SK-N-SH treated with all-trans-retinoic acid at 6 μM for 48 hours (cell line): ENCODE measurements around the gene NUP42.

Experiments
- ATAC-seq: fragments of 200-7000 bp; cut with Tn5 transposase; 3 replicates; pipeline ENCODE4 v1.9.1; 2020; ENCODE audit warnings: mild to moderate bottlenecking, moderate library complexity
- ARNTL ChIP-seq: fragments of 450-650 bp; formaldehyde crosslinking; IDR thresholded peaks from 2 replicates; pipeline ENCODE4 v1.5.0; 2020; ENCODE audit warnings: low read depth, mild to moderate bottlenecking, moderate library complexity, borderline replicate concordance
- BACH2 ChIP-seq: fragments of 250-450 bp; sonication (Bioruptor Pico); IDR thresholded peaks from 2 replicates; pipeline ENCODE4 v1.9.0; 2021; ENCODE audit warnings: mild to moderate bottlenecking, borderline replicate concordance
- CREB5 ChIP-seq: fragments of 250-450 bp; sonication (Bioruptor Pico); IDR thresholded peaks from 2 replicates; pipeline ENCODE4 v1.5.1; 2020; ENCODE audit warnings: low read depth, mild to moderate bottlenecking, moderate library complexity
- CSDC2 ChIP-seq: fragments of 250-450 bp; sonication (Bioruptor Pico); IDR thresholded peaks from 2 replicates; pipeline ENCODE4 v1.5.0; 2020; ENCODE audit warnings: mild to moderate bottlenecking, moderate library complexity
- ESRRG ChIP-seq: fragments of 250-450 bp; sonication (Bioruptor Pico); IDR thresholded peaks from 2 replicates; pipeline ENCODE4 v1.6.1; 2021; ENCODE audit warnings: mild to moderate bottlenecking
- GLIS3 ChIP-seq: fragments of 250-450 bp; sonication (Bioruptor Pico); IDR thresholded peaks from 2 replicates; pipeline ENCODE4 v1.5.0; 2020; ENCODE audit warnings: mild to moderate bottlenecking, moderate library complexity
- ISL1 ChIP-seq: fragments of 250-450 bp; sonication (Bioruptor Pico); IDR thresholded peaks from 2 replicates; pipeline ENCODE4 v2.1.2; 2022; ENCODE audit warnings: mild to moderate bottlenecking, moderate library complexity
- OSR1 ChIP-seq: fragments of 250-450 bp; sonication (Bioruptor Pico); IDR thresholded peaks from 2 replicates; pipeline ENCODE4 v1.8.0; 2022; ENCODE audit warnings: moderate library complexity, mild to moderate bottlenecking, inconsistent platforms
- PATZ1 ChIP-seq: fragments of 250-450 bp; sonication (Bioruptor Pico); IDR thresholded peaks from 2 replicates; pipeline ENCODE4 v1.8.0; 2020; ENCODE audit warnings: mild to moderate bottlenecking, moderate library complexity, borderline replicate concordance
- POU6F1 ChIP-seq: fragments of 250-450 bp; sonication (Bioruptor Pico); IDR thresholded peaks from 2 replicates; pipeline ENCODE4 v1.8.0; 2021; ENCODE audit warnings: low read depth, mild to moderate bottlenecking, moderate library complexity, borderline replicate concordance
- PPARA ChIP-seq: fragments of 250-450 bp; sonication (Bioruptor Pico); IDR thresholded peaks from 2 replicates; pipeline ENCODE4 v1.5.0; 2020; ENCODE audit warnings: mild to moderate bottlenecking, borderline replicate concordance
- RARB ChIP-seq: fragments of 250-450 bp; sonication (Bioruptor Pico); IDR thresholded peaks from 2 replicates; pipeline ENCODE4 v1.8.0; 2021; ENCODE audit warnings: mild to moderate bottlenecking, moderate library complexity
- TCF4 ChIP-seq: fragments of 250-450 bp; sonication (Bioruptor Pico); IDR thresholded peaks from 2 replicates; pipeline ENCODE4 v1.8.0; 2021; ENCODE audit warnings: mild to moderate bottlenecking, moderate library complexity, borderline replicate concordance
- TOX ChIP-seq: fragments of 250-450 bp; sonication (Bioruptor Pico); IDR thresholded peaks from 2 replicates; pipeline ENCODE4 v1.8.0; 2021; ENCODE audit warnings: mild to moderate bottlenecking, moderate library complexity, borderline replicate concordance
- TSHZ2 ChIP-seq: fragments of 250-450 bp; sonication (Bioruptor Pico); IDR thresholded peaks from 2 replicates; pipeline ENCODE4 v1.5.0; 2020; ENCODE audit warnings: mild to moderate bottlenecking, moderate library complexity
- ZC3H10 ChIP-seq: fragments of 250-450 bp; sonication (Bioruptor Pico); IDR thresholded peaks from 2 replicates; pipeline ENCODE4 v1.5.1; 2021; ENCODE audit warnings: mild to moderate bottlenecking, moderate library complexity
- ZFP3 ChIP-seq: fragments of 250-450 bp; sonication (Bioruptor Pico); IDR thresholded peaks from 2 replicates; pipeline ENCODE4 v1.5.0; 2020; ENCODE audit warnings: mild to moderate bottlenecking, moderate library complexity
- ZFP30 ChIP-seq: fragments of 450-650 bp; formaldehyde crosslinking; IDR thresholded peaks from 2 replicates; pipeline ENCODE4 v1.5.0; 2022; ENCODE audit warnings: mild to moderate bottlenecking, moderate library complexity
- ZNF565 ChIP-seq: fragments of 450-650 bp; formaldehyde crosslinking; conservative IDR thresholded peaks from 2 replicates; pipeline ENCODE4 v1.5.0; 2020; ENCODE audit warnings: low read depth, mild to moderate bottlenecking, moderate library complexity
- ZNF70 ChIP-seq: fragments of 450-650 bp; formaldehyde crosslinking; IDR thresholded peaks from 2 replicates; pipeline ENCODE4 v1.5.0; 2020; ENCODE audit warnings: mild to moderate bottlenecking, moderate library complexity
- ZNF8 ChIP-seq: fragments of 450-650 bp; formaldehyde crosslinking; IDR thresholded peaks from 2 replicates; pipeline ENCODE4 v1.5.0; 2020; ENCODE audit warnings: mild to moderate bottlenecking, moderate library complexity

The NUP42 gene

GRCh38 chr7:23234569-23235296 is 52.9 kb downstream of the NUP42 start (continued):
- no peak for TF ChIP-seq ZNF565 (CRISPR knock-in tag)
- no peak for TF ChIP-seq ZC3H10 (CRISPR knock-in tag)
- TF ChIP-seq CSDC2 (CRISPR knock-in tag): no peak
- TF ChIP-seq ZFP3: no peak
- no peak for TF ChIP-seq ZNF70
- no peak for TF ChIP-seq ESRRG (CRISPR knock-in tag)

GRCh38 chr7:23235813-23236221 is 54.0 kb downstream of the NUP42 start:
- TF ChIP-seq ARNTL (CRISPR knock-in tag) (no peak), POU6F1 (CRISPR knock-in tag) (no peak), TOX (CRISPR knock-in tag) (no peak), GLIS3 (no peak), ISL1 (peak; percentile 66)
- peak; percentile 56 for ATAC-seq

- TF ChIP-seq ZFP3: no peak
- no peak for TF ChIP-seq TSHZ2 (CRISPR knock-in tag)
- TF ChIP-seq OSR1: no peak
- no peak for TF ChIP-seq PATZ1
- no peak for TF ChIP-seq ZC3H10 (CRISPR knock-in tag)
- TF ChIP-seq BACH2 (CRISPR knock-in tag): no peak
- no peak for TF ChIP-seq CSDC2 (CRISPR knock-in tag)
- TF ChIP-seq RARB (CRISPR knock-in tag): no peak
- TF ChIP-seq PPARA (CRISPR knock-in tag): no peak
- no peak for TF ChIP-seq ARNTL (CRISPR knock-in tag)
- no peak for TF ChIP-seq ZNF8 (CRISPR knock-in tag)
- TF ChIP-seq TCF4 (CRISPR knock-in tag): no peak
- no peak for TF ChIP-seq ZFP30 (CRISPR knock-in tag)
- ATAC-seq: no peak
Observed at GRCh38 chr7:23237000-23237399, 55.2 kb downstream of the NUP42 start.

- ATAC-seq: no peak
- no peak for TF ChIP-seq TCF4 (CRISPR knock-in tag)
- TF ChIP-seq PPARA (CRISPR knock-in tag): no peak
- TF ChIP-seq ESRRG (CRISPR knock-in tag): no peak
Observed at GRCh38 chr7:23238983-23239652, 57.3 kb downstream of the NUP42 start.

GRCh38 chr7:23239698-23240097 is 57.9 kb downstream of the NUP42 start:
- no peak for ATAC-seq
- no peak for TF ChIP-seq ARNTL (CRISPR knock-in tag)
- TF ChIP-seq ZFP30 (CRISPR knock-in tag): no peak
- TF ChIP-seq PATZ1: no peak
- TF ChIP-seq PPARA (CRISPR knock-in tag): no peak
- TF ChIP-seq CREB5: no peak
- no peak for TF ChIP-seq BACH2 (CRISPR knock-in tag)
- no peak for TF ChIP-seq ISL1
- TF ChIP-seq POU6F1 (CRISPR knock-in tag): no peak
